ENCODE results near the gene VPS35.
"Not testable (repeated sequence)": the region's sequence is repeated elsewhere in the genome, so short reads cannot be mapped to it uniquely, and the experiment has no call there.

VPS35 gene

DNA sequence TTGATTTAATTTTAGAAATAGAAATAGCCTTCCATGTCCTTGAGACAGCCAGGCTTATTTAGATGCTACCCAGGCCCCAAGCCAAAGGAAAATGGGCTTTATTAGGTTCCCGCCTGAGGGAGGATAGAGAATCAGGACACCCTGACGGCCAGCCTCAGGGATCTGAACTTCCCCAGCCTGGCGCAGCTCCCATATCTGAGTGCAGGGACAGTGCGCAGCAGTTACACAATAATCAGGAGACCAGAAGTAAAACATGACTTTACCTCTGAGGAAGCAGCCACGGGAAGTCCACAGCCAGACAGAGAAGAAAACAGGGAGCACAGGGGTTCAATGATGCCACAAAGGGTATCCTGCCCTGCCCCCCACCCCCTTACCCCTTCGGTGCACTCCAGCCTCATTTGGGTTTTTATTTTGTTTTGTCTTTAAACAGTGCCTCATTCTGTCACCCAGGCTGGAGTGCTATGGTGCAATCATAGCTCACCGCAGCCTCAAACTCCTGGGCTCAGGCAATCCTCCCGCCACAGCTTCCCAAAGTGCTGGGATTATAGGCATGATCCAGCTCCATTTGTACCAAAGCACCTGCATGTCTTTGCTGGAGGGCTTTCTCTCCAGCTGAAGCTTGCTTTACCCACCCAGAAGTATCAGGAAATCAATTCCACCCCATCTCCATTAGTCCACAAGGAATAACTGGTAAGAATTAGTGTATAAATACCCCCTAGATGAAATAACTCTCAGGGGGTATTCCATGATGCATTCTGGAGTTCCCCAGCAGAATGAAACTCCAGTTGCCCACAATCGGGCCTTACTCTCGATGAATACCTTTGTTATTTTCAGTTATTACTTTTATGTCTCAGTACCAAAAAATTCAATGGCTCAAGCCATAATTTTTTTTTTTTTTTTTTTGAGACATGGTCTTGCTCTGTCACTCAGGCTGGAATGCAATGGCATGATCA is 22.4 kb upstream of the VPS35 start:
- DNase-seq, result no peak

DNA sequence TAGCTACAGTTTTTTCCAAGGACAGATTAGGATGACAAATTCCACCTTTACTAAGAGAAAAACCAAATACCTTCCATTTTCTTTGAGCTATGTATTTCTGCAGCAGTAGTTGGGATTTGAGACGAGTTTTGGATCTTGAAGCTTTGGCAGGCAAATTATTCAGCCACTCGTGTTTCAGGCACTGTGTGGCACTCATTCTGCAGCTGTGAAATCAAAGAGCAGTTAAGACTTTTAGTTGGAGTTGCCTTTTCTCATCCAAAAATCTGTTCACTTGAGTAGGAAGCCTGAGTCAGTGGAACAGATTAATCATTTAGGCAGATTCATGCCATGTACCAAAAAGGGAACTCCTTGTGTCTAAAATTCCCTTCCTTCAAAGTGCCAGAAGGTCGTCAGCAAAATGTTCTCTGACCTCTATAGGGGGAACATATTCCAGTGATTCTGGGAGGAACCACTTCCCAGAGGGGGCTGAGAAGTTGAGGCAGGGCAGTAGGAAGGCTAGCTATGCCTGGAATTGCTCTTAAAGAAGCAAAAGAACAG is 20.6 kb upstream of the VPS35 start:
- DNase-seq, result no peak

DNA sequence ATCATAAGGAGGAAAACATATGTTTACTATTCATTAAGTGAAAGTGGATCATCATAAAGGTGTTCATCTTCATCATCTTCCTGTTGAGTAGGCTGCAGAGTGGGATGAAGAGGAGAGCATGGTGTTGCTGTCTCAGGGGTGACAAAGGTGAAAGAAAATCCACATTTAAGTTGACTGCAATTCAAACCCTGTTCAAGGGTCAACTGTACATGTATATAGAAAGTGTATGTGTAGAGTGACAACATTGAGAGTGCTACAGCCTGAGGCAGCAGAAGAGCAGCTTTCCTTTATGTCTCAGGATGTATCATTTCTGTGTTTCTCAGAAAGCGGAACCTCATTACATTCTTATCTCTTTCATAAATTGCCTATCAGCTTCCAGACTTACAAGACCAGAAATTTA is 17.7 kb upstream of the VPS35 start:
- no peak for DNase-seq

DNA sequence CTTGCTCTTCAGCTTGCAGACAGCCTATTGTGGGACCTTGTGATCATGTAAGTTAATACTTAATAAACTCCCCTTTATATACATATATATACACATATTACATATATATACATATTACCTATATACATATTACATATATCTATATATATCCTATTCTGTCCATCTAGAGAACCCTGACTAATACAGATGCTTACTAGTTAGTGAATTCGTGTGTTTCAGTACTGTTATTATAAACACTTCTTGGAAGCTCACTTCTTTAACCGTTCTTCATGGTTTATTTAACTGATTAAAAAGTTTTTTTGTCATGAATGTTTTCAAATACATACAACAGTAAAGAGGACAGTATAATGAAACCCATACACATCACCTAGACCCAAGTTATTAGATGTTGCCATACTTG is 13.1 kb upstream of the VPS35 start:
- no peak for DNase-seq

DNA sequence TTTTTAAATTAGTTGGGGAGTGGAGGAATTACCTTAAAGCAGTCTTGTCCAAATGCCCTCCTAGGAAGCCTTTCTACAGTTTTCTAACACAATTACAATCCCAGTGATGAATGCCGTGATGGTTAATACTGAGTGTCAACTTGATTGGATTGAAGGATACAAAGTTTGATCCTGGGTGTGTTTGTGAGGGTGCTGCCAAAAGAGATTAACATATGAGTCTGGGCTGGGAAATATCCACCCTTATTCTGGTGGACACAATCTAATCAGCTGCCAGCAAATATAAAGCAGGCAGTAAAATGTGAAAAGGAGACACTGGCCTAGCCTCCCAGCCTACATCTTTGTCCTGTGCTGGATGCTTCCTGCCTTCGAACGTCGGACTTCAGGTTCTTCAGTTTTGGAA is 12.6 kb upstream of the VPS35 start:
- DNase-seq, result no peak

DNA sequence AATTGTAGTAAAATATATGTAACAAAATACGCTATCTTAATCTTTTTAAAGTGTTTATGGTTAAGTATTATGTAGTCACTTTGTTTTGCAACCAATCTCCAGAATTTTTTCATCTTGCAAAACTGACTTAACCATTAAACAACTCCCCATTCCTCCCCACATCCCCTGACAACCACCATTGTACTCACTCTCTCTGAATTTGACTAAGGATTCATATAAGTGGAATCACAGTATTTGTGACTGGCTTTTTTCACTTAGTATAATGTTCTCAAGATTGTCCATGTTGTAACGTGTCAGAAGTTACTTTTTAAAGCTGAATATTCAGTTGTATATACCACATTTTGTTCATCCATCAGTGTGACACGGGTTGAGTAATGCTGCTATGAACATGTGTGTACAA is 11.1 kb upstream of the VPS35 start:
- no peak for DNase-seq

DNA sequence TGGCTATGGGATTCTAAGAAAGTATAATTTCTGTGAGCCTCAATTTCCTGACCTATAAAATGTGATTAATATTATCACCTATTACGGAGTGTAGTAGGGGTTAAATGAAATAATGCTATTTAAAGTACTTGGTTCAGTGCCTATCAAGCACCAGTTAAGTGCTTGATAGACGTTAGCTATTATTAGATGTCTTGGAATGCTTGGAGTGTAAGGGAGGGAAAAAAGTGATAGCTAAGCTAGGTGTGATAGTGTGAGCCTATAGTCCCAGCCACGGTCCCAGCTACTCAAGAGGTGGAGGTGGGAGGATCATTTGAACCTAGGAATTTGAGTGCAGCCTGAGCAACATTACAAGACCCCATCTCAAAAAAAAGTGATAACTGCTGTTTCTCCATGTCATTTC is 8.0 kb upstream of the VPS35 start:
- DNase-seq, result no peak

DNA sequence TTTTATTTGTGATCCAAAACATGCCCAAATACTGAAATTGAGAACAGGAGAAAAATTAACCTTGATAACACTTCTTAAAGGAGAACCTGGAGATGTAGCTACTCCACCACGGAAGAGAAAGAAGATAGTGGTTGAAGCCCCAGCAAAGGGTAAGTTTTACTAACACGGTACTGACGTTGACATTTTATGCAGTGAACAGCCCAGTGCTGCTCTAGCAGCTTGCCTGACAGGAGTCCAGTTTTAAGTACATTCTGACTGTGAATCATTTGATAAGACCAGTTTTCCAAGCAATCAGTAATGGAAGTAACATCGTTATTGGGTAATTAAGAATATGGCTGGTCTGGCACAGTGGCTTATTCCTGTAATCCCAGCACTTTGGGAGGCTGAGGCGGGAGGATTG is 7.0 kb upstream of the VPS35 start:
- DNase-seq, result no peak

DNA sequence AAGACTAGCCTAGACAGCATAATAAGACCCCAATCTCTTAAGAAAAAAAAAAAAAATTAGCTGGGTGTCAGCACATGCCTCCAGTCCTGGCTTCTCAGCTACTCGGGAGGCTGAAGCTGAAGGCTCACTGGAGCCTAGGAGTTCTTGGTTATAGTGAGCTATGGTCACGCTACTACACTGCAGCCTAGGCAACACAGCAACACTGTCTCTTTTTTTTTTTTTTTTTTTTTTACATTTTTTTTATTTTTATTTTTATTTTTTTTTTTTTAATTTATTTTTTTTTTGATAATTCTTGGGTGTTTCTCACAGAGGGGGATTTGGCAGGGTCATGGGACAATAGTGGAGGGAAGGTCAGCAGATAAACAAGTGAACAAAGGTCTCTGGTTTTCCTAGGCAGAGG is 4.6 kb upstream of the VPS35 start:
- no peak for DNase-seq

DNA sequence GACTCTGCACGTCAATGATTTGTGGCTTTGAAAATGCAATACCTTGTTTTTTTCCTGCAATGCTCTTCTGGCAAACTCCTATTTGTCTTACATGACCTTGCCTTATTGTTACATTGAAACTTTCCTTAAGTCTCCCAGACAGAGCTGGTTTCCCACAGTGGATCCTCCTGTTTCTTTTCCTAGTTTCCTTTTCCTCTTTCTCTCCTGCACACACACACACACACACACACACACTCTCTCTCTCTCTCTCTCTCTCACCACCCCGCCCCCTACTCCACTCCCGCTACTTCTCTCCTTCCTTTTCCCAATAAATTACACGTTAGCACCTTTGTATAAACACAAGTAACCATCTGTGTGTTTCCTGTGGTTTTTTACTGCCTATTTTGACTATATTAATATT is 2.7 kb upstream of the VPS35 start:
- DNase-seq, result no peak

DNA sequence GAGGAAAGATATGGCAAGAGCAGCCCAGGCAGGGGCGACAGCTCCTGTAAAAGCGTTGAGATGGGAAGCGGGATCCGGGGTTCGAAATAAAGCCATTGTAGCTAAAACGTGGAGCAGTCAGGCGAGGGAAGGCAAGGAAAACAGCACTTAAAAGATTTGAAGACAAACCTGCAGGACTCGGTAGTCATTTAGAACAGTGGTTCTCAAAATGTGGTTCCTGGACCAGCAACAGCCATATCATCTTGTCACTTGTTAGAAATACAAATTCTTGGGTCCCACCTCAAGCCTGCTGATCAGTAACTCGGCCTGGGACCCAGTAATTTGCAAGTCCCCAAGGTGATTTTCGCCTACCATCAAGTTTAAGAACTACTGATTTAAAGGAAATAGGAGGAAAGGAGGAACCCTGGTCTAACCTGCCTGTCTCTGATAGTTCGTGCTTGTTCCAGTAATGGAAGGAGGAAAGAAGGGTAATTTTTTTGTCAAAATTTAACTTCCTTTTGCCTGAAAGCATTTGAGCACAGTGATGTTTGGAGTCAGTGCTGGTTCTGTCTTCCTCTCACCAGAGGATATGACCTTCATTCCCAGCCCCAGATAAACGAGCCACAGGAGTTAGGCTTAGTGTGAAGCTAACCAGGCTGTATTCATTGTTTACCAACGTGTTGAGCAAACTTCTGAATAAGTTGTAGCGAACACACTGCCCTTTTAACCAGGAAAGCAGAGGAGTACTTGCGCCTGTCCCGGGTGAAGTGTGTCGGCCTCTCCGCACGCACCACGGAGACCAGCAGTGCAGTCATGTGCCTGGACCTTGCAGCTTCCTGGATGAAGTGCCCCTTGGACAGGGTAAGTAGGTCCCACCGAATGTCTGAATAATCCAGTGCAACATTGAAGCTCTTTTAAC is 1.6 kb upstream of the VPS35 start:
- no peak for DNase-seq

DNA sequence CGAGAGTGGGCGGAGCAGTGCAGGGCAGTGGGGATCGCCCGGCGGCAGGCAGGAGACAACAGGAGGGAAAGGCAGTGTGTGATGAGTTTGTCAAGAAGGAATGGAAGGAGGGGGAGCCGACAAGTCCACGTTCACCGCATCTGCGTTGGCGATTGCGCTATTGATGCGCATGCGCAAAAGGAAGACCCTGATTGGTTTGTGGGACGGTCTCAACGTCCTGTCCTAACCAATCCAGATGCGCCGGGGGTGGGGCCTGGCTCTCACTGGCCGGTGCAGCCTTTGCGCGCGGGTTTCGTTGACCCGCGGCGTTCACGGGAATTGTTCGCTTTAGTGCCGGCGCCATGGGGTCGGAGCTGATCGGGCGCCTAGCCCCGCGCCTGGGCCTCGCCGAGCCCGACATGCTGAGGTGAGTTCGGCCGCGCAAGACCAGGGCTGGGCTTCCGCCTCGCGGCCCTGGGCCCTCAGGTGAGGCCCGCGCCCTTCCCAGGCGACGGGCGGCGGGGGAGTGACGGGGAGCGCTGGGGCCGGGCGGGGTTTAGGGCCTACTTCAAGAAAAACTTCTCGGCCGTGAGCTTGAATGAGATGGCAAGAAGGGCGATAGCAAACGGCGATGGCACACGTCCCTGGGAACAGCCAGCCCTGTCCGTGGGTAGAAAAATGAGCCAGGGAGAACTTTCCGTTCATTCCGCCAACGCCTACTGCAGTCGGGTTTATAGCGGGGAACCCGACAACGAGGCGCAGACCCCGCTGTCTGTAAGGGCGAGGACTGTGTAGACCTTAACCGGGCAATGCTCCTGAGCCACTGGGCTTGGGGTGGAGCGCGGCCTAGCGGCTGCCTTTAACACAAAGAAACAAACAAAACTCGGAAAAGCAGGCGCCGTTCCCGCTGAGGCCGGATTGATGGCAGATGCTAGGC is 645 bp upstream of the VPS35 start, which contains the start of gene ORC6:
Gene ORC6 (plus strand): TSS at position 295 of the 916 bp plus-strand sequence. CDS start 47 bp downstream, at position 342.
- peak; percentile 97 for DNase-seq

DNA sequence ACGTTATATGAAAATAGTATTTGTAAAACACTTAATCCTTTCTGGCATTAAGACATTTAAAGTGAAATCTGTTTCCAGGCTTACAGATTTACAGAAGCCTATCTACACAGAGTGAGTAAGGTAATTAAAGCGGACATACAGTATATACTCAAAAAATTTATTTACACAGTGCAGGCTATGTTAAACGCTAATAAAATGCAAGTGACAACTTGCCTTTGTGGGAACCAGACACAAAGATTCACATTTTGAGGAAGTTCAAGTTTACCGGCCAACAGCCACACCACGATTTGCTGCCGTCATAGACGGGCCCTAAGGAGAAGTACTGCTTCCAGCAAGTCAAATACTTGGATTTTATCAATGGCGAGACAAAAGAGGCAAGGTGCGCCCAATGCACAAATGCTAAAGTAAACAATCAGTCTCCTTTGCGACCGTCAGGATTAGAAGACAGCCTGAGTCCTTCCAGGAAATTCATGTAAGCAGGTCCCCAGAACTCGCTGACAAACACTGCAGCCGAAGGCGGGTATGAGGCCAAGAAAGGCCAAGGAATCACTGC is 801 bp downstream of the VPS35 start:
- DNase-seq, result no peak

DNA sequence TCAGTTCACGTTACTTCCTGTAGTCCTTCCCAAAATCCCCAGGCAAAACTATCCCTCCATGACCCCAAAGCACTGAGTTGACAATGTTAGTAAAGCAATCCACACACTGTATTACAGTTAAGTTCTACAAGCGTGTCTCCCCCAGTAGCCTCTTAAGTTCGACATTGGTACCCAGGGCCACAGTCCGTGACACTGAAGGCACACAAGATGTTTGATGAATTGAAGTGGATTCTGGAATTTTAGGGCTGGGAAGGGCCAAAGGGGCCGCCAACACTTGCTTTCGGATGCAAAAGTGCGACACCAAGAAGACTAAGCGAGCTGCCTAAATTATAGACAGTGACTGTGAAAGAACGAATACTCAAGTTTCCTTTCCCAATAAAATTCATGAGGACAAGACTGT is 1.5 kb downstream of the VPS35 start:
- DNase-seq, result no peak

DNA sequence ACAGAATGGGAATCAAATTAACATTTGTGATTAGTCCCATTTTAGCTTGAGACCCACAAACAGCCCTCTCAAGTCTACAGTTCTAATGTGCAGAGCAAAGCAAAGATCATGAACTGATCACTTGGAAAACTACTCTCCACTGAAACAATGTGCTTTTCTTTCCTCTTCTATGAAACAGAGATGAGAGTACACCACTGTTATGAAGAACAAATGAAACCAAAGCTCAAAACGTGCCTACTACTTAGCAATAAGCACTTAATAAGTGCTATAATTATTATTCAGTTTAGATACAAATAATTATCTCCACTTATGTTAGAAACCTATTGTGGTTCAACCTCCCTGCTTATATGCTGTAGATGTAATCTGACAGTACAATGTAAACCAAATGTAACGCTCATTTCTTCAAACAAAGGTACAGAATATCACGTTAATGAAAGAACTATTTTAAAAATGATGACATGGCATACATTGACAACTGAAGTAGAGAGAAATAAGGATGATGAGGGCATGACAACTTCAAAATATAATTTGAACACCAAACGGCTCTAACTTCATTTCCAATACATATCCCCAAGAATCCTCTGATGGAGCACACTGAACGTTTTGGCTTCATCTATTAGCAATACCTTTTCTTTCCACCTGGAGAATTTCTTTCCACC is 2.0 kb downstream of the VPS35 start:
- no peak for DNase-seq

DNA sequence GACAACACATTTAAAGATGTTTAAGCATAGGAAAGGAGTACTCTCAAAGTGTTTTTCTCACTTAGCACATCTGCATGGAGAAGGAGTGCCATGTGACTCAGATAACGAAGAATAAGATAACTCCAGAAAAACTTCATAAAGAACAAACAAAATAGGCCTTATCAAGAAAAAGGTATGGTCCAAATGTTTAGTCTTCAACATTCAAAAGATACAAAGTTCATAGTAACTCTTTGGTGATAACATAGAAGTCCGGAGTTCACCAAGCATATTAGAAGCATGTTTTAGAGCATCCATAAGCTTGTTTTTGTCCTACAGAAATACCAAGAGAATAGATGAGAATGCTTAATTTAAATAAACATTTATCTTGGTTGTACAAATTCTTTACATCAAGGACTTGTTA is 7.1 kb downstream of the VPS35 start:
- DNase-seq, result not testable (repeated sequence)

DNA sequence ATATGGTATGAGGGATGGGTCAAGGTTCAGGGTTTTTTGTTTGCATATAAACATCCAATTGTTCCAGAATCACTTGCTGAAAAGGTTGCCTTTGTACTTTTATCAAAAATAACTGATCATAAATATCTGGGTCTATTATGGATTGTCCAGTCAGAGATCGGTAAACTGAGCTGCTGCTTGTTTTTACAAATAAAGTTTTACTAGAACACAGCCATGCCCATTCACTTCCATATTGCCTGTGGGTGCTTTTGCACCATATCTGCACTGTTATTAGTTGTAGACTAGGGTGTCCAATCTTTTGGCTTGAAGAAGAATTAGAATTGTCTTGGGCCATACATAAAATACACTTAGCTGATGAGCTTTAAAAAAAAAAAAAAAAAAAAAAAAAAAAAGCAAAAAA is 11.0 kb downstream of the VPS35 start:
- DNase-seq, result not testable (repeated sequence)

DNA sequence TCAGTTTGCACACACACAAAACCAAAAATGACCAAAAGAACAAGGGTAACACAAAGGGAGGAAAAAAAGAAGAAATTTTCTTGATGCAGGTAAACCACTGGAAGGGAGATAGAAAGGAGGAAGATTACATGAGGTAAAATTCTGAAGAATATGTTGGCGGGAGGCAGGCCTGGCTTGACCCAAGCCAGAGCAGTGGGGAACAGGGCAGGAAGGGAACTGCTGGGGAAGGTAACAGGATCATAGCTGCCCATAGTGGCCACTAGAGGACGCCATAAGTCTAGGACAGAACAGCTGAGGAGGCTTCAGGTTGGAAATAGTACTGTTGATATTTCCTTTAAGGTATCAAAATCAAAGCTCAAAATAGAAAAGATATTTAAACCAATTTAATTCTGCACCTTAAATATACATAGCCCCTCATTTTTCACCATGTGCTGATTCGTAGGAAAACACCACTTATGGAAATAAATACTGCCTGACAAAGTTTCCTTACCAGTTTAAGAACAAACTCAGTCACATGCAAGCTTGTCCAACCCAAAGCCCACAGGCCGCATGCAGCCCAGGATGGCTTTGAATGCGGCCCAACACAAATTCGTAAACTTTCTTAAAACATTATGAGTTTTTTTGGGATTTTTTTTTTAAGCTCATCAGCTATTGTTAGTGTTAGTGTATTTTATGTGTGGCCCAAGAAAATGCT is 15.5 kb downstream of the VPS35 start:
- peak; percentile 17 for DNase-seq

DNA sequence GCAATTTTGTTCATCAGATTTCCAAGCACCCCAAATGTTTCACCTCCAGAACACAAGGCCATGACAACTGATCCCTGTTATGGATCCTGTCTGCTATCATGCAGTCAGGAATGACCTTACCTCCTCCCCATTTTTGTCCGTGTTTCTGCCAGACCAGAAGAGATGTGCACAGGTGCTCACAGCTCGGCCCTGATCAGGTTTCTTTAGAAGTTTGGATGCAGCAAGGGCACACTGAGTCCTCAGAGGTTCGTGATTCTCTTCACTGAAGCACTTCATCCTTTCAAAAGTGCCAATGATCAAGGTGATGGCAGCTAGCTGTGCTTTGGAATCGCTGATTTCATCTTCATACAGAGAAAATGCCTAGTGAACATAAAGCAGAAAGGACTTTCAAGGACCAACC is 26.9 kb downstream of the VPS35 start:
- no peak for DNase-seq

DNA sequence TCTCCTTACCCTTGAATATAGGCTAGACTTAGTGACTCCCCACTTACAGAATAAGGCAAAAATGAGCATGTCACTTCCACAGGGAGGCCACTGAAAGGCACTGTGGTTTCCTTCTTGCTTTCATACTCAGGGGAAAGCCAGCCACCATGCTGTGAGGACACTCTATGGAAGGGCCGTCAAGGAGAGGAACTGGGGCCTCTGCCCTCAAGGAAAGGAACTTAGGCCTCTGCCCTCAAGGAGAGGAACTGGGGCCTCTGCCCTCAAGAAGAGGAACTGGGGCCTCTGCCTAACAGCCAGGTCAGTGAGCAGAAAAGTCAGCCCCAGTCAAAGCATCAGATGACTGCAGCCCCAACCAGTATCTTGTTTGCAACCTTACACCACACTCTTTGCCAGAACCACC is 30.1 kb downstream of the VPS35 start:
- no peak for DNase-seq

DNA sequence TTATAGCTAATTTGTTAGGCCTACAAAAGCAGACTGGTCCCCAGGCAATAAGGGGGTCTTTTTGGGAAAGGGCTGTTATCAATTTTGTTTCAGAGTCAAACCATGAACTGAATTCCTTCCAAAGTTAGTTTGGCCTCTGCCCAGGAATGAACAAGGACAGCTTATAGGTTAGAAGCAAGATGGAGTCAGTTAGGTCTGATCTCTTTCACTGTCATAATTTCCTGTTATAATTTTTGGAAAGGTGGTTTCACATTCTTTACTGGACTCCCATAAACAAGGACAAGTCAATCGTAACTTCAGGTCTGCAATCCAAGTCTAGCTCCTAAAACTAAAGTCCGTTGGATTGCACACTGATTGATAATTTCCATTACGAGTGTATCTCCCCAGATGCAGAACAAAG is 37.7 kb downstream of the VPS35 start:
- no peak for DNase-seq

Measured in stimulated activated CD4-positive, alpha-beta T cell treated with anti-CD3 and anti-CD28 coated beads, Interleukin-12 subunit alpha, Interleukin-12 subunit beta, amount 100 ng/mL, for 4 hours (primary cell).